GM18951 (cell line): Measurements from ENCODE around the gene TEAD2.

Source experiments
- POLR2A ChIP-seq: IDR thresholded peaks from 4 replicates; pipeline ENCODE4 v1.6.1; 2011; ENCODE audit warnings: mild to moderate bottlenecking; ENCODE audit not compliant: insufficient read length, insufficient read depth; ENCODE audit errors: extremely low read depth
- in situ Hi-C: fragments of 300-500 bp; cut with MboI; formaldehyde crosslinking; loops from one replicate; pipeline ENCODE4 v1.12.0; 2022; ENCODE audit warnings: low sequenced_read_pairs, mixed read lengths, inconsistent platforms; ENCODE audit not compliant: unreplicated experiment

TEAD2 gene

DNA sequence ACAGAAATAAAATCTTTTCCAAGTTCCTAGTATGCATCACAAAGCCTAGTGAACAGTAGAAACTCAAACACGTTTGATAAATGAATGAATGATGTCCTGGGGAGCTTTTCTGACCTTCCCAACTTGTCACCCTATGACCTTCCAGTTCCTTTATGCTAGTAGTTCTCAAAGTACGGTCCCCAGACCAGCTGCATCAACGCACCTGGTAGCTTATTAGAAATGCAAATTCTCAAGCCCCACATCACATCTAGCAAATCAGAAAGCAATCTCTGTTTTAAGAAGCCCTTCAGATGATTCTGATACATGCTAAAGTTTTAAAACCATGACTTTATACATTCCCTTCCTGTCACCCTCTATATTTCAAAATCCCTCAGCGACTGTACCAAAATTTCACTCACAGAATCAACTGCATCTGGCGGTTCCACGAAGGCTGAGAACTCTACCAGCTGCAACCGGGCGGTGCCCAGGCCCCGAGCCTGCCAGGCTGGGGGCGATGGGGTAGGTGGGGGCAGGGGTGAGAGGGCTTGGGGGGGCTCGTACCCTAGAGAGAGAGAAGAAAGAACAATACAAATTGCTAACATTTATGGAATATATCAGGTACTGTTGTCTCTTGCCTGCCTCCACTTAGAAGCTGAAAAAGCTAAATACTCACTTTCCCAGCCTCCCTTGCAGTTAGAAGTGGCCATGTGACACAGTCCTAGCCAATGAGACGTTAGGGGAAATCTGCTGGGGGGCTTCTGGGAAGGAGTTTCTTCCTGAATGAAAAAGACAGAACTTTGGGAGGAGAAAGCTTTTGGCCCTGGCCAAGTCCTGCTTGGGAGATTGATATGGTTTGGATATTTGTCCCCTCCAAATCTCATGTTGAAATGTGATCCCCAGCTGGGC, 13.7 kb downstream of the TEAD2 start:
- in situ Hi-C loops, result no loop called here
- TF ChIP-seq POLR2A, result no peak

DNA sequence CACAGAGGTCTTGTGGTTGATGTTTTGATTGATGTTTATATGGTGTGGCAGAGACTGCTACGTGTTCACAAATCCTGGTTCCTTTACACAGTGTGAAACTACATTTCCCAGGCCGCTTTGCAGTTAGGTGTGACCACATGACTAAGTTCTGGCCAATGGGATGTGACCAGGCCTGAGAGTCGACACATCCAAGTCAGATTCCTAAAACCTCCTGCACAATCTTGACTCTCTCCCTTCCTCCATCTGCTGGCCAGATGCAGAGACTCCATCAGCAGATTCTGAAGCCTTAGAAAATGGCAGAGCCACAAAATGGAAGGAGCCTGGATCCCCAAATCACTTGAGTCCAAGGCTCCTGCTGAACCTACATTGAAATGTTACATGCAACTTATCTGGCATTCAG, 14.4 kb downstream of the TEAD2 start:
- no peak for TF ChIP-seq POLR2A
- in situ Hi-C loops, result no loop called here

DNA sequence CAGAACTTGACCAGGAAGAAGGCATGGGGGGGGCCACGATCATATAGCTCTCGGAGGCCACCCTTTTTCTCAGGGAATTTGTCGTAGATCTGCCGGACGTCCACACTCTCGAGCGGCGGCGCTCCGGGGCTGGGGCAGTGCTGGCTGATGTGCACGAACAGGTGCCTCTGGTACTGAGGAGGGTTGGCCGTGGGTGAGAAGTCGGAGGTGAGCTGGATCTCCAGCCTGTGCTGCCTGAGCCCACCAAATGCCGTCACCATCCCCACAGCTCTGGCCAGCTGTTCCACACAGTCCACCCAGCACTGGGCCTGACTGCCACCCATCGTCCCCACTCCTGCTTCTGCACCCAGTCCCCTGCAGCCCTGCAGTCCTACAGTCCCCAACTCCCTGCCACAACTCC, 15.0 kb downstream of the TEAD2 start:
- in situ Hi-C loops, result no loop called here
- no peak for TF ChIP-seq POLR2A

DNA sequence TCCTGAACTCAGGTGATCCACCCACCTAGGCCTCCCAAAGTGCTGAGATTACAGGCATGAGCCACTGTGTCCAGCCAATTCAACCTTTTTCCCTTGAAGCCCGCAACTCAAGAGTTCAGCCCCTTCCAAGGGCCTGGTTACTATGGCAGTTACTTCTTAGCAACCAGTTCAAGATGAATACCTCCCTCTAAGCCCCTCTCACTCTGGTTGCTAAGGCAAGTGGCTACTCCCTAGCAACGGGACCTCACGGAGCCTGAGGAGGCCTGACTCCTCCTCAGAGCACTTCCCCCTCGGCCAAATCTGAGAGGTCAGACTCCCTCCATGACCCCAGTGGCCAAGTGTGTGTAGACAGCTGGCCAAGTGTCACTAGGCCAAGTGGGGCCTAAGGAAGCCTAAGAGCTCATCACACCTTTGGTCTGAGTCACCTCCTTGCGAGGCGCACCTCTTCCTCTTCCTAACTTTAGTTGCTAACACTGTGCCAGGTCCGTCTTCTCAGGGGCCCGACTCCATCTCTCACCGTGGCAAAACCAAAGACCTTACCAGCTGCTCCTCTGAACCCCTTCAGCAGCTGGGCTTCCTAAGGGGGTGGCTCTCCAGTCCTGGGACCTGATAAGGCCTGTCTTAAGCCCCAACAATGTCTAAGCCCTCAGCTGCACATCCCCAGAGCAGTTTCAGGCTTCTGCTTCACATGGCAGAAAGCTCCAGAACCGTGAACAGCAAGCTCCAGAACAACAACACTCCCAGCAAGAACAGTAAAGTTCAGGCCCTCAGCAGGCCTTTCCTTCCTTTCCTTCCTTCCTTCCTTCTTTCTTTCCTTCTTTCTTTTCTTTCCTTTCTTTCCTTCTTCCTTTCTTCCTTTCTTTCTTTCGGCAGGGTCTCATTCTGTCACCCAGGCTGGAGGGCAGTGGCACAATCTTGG, 17.5 kb downstream of the TEAD2 start:
- in situ Hi-C loops, result no loop called here
- TF ChIP-seq POLR2A, result no peak

DNA sequence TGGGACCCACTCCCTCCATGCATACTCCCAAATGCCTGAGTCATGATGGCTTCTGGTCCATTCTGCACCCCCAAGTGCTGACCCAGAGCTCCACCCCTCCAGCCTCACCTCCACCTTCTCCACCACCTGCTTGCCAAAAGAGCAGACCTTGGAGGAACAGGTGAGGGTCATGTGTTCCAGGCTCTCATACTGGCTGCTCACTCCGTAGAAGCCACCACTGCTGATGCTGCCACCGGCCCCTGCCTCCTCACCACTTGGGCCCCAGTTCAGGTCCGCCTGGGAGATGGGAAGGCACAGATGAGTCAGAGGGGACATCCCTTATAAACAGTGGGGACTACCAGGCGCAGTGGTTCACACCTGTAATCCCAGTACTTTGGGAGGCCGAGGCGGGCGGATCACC, 19.1 kb downstream of the TEAD2 start:
- in situ Hi-C loops, result no loop called here
- TF ChIP-seq POLR2A, result no peak

DNA sequence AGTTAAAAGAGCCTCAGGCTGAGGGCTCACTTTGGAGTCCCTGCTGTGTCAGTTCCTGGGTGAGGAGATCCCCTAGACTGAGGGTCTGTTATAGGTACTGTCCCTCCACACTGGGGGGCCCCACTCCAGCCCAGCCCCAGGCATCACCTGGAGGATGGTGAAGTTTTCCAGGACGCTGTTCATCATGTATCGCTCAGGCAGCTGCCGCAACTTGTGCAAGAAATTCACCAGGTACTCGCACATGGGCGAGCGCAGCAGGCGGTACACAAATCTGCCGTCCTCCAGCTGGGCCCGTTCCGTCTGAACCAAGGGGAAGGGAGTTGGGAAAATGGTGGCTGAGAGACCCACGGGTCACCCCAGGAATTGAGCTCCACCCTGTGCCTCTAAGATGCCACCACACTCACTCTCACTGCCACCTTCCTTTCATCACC, 19.9 kb downstream of the TEAD2 start:
- in situ Hi-C loops, result no loop called here

DNA sequence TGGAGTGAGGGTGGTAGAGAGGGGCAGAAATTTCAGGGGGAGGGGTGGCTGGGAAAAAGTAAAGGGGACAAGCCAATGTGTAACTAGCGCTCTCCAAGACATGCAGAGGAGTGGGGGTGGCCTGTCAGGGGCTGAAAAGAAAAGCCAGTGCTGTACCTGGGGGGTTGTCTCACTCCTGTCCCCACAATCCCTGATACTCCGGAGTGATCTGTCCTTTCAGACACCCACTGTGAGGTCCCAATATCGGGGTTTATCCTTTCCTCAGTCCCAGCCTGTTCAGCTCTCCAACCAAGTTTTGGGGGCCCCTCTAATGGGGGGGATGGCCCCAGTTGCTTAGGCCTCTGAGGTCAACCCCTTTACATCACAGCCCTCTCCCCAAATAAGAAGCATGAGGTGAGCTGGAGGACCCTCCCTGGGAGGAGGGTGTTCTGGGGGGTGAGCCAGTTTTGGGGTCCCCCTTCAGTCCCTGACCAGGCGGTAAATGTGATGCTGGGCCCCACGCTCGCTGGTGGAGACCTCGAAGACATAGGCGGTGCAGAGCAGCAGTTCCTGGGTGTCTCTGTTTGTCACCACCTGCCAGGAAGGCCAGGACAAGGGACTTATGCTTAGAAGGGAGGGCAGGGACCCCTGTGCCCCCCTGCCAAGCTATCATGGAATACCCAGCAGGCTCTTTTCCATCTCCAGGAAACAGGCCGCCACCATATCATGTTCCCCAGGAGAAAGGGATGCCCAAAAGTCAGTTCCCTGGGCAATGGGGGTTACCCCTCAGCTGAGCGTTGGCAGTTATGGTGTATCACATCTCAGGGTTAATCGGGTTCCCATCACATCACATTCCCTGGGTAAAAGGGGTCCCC, 21.1 kb downstream of the TEAD2 start:
- TF ChIP-seq POLR2A, result peak; percentile 31
- in situ Hi-C loops, result no loop called here

More for the DNA sequence above, 19.9 kb downstream of the TEAD2 start:
- TF ChIP-seq POLR2A, result no peak

DNA sequence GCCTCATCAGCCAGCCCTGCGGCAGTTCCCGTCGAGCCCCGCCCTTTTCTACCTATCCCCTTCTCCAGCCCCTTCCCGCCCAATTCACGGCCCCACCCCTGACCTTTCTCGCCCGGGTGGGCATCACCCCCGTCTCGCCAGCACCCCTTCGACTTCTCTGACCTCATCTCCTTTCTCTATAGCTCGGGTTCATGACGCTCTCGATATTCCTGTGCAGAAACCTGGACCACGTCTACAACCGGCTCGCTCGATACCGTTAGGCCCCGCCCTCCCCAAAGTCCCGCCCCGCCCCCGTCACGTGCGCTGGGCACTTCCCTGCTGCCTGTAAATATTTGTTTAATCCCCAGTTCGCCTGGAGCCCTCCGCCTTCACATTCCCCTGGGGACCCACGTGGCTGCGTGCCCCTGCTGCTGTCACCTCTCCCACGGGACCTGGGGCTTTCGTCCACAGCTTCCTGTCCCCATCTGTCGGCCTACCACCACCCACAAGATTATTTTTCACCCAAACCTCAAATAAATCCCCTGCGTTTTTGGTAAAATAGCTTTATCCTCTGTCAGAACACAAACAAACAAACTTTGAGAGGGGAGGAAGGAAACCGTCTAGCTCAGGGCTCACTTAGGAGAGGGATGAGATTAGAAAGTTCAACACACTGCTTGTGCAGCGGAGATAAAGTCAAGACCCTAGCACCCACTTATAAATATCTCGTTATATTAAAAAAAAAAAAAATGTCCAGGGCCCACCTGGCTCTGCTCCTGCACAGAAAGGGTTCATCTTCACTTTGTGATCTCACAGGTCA, 21.9 kb downstream of the TEAD2 start:
- in situ Hi-C loops, result no loop called here
- peak; percentile 25 for TF ChIP-seq POLR2A

DNA sequence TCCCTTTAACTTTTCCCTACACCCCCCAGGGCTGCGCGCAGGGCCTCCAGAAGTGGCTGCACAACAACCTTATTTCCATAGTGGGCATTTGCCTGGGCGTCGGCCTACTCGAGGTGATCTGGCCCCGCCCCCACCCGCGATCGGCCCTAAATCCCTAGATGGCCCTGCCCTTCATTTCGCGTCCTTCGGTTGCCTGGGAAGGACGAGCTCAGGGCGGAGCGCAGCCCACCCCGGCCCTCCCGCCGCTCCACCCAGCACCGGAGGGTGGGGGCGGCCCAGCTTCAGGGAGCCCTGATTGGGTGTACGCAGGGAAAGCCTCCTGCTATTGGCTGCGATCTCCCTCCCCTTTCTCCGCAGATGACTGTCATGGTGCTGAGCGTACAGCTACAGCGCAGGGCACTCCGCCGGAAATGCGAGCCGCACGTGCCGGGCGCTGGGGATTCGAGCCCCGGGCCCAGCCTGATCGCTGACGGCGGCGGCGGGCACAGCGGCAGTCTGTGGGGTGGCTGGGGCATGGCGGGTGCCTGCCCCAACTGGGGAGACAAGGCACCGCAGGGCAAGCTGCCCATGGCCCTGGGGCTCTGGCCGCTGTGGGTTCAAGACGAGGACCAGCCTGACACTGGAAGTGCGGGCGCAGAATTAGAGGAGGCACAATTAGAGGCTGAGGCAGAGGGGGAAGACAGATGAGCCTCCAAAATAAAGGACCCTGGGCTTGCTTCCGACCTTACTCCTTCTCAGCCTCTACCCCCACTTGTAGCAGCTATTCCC, 22.7 kb downstream of the TEAD2 start:
- in situ Hi-C loops, result no loop called here

DNA sequence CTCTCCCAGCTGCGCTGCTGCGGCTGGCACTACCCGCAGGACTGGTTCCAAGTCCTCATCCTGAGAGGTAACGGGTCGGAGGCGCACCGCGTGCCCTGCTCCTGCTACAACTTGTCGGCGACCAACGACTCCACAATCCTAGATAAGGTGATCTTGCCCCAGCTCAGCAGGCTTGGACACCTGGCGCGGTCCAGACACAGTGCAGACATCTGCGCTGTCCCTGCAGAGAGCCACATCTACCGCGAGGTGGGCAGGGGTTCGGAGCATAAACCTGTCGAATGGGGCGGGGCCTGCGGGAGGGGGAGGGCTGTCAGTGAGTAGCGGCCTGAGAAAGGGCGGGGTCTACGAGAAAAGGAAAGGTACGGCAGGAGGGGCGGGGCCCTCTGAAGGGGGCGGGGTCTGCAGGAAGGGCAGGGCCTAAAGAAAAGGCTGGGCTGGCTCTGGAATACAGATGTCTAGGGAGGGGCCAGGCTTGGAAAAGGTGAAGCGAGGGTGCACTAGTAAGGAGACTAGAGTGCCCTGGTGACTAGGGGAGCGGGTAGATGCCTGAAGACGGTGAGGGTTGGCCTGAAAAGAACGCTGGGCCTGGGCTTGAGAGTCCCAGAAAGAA, 23.4 kb downstream of the TEAD2 start:
- in situ Hi-C loops, result no loop called here
- TF ChIP-seq POLR2A, result no peak

More for the DNA sequence above, 22.7 kb downstream of the TEAD2 start:
- no peak for TF ChIP-seq POLR2A
